SK-N-MC (cell line): Measurements from ENCODE around the gene TMEM191B.
"Not testable (repeated sequence)": the region's sequence is repeated elsewhere in the genome, so short reads cannot be mapped to it uniquely, and the experiment has no call there.

Experiments
- DNase-seq: peaks from one replicate; pipeline ENCODE4 v3.0.0-alpha.2; 2011; ENCODE audit warnings: low read depth, low spot score
- H3K27ac ChIP-seq: fragments of 200-600 bp; sonication (generic); 2 replicates; pipeline ENCODE4 v1.5.1; 2016; ENCODE audit warnings: mixed run types
- H3K36me3 ChIP-seq: fragments of 200-600 bp; sonication (generic); 2 replicates; pipeline ENCODE4 v1.6.1; 2017; ENCODE audit warnings: antibody characterized with exemption, low read length, mixed read lengths; ENCODE audit not compliant: insufficient read depth
- H3K4me3 ChIP-seq: fragments of 200-600 bp; sonication (generic); 2 replicates; pipeline ENCODE4 v1.5.1; 2016
- H3K9ac ChIP-seq: fragments of 200-600 bp; sonication (generic); 2 replicates; pipeline ENCODE4 v1.8.0; 2017; ENCODE audit warnings: mixed run types, mixed read lengths; ENCODE audit not compliant: insufficient read length
- H3K9me3 ChIP-seq: fragments of 200-600 bp; sonication (generic); 2 replicates; pipeline ENCODE4 v1.6.1; 2017; ENCODE audit warnings: low read depth, mild to moderate bottlenecking, antibody characterized with exemption, low read length, moderate library complexity, mixed read lengths

TMEM191B gene

DNA sequence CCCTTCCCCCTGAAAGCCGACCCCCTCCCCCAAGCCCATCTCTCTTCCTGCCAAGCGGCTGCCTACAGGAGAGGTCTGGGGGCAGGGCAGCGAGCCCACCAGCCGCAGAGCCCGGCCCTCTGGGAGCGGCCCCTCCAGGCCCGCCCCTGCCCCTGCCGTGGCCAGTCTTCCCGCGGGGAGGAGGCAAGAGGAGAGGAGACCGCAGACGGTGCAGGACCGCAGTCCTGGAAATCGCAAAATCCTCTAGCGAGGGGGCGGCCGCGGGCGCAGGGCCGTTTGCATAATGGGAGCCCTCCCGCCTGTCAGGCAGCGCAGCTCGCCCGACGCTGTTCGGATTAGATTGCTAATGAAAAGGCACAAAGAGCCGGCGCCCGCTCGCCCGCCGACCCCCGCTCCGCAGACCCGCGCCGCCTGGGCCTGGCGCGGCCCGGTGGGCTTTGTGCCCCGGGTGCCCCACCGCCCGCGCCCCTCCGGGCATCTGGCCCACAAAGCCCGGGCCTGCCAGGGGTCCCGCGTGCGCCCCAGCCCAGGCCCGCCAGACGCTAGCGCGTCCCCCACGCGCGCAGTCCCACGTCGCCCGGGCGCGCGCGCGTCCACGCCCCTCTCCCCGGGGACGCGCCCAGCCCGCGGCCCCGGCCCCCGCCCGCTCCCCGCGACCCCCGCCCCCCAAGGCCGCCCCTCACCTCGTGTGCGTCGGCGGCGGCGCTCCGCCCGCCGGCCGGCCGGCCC lies 49.7 kb downstream of the TMEM191B start:
- not testable (repeated sequence) for DNase-seq, H3K9me3 ChIP-seq, H3K9ac ChIP-seq, H3K4me3 ChIP-seq, H3K36me3 ChIP-seq, H3K27ac ChIP-seq

DNA sequence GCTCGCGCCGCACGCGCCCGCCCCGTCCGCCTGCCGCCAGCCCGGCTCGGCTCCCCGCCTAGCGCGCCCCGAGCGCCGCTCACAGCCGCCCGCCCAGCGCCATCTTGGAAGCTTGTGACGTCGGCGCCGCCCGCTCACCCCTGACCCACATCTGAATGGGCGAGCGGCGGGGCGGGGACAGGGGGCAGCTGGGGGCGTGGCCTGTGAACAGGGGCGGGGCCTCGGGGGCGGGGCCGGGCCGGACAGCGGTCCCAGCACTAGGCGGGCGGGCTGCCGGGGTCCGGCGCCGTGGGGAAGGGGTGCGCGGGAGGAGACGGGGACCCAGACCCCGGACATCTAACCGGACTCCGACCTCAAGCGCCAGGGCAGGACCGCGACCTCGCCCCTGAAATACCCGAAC lies 50.2 kb downstream of the TMEM191B start:
- DNase-seq, H3K9me3 ChIP-seq, H3K27ac ChIP-seq, H3K9ac ChIP-seq, H3K36me3 ChIP-seq: not testable (repeated sequence)
- 0 out of 2 replicates have a peak overlapping the region, but pooled peaks have one; percentile 33 for H3K4me3 ChIP-seq
